ENCODE measurements around the gene SLC9B2. TPM values are rescaled to one million over a fixed set of nuclear protein-coding genes. Genes with fewer than 3 reads are reported as not detected.

The SLC9B2 gene
- polyA plus RNA-seq, 2 of the 4 experiments (the other 2 are of a cell fraction) = 7.3 to 9.2 TPM

DNA sequence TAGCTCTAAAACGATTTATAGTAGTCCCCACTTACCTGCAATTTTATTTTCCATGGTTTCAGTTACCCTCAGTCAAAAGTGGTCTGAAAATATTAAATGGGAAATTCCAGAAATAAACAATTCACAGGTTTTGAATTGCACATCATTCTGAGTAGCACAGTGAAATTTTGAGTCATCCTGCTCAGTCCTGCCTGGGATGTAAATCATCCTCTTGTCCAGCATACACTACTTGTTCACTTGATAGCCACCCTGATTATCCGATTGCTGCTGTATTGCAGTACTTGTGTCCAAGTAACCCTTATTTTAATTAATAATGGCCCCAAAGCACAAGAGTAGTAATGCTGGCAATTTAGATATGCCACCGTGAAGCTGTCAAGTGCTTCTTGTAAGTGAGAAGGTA is 46.6 kb upstream of the SLC9B2 start:
- ATAC-seq = no peak

DNA sequence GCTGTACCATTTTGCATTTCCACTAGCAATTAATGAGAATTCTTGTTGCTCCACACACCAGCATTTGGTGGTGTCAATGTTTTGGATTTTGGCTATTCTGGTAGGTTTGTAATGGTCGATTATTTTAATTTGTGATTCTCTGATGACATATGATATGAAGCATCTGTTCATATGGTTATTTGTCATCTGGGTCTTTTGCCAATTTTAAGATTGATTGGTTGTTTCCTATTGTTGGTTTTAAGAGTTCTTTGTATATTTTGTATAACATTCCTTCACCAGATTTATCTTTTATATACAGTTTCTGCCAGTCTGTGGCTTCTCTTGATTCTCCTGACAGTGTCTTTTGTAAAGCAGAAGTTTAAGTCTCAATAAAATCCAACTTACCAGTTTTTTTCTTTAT is 41.6 kb upstream of the SLC9B2 start:
- 86% methylated on average over 1 of the region's 1 CpG for WGBS (ENCODE audit: missing lambda C conversion rate)
- POLR2A ChIA-PET = no interaction called here
- Histone ChIP-seq H3K4me1 (no peaks in the 10 kb centered on the region), H3K4me2 (no peak overlapping the region), H3K9me3 (no peaks in the 10 kb centered on the region), H3K4me3 (no peak overlapping the region), H3K27ac (no peak overlapping the region)
- ATAC-seq = no peak
- FAIRE-seq = no peak
- no peak for TF ChIP-seq MAZ (IDR thresholded peaks at IDR 0.05; ENCODE audit: borderline replicate concordance, low read depth, low read length)
- no peak for TF ChIP-seq POLR2AphosphoS2 (conservative IDR thresholded peaks at IDR 0.05; ENCODE audit: low read length)
- TF ChIP-seq ZFP36 (IDR thresholded peaks at IDR 0.05; ENCODE audit: borderline replicate concordance, partially characterized antibody) = no peak
- TF ChIP-seq GATA3 (IDR thresholded peaks at IDR 0.05; ENCODE audit: borderline replicate concordance) = no peak
- no peak for TF ChIP-seq POLR2A (IDR thresholded peaks at IDR 0.05; ENCODE audit: low read length)
- TF ChIP-seq, protein P1, sequence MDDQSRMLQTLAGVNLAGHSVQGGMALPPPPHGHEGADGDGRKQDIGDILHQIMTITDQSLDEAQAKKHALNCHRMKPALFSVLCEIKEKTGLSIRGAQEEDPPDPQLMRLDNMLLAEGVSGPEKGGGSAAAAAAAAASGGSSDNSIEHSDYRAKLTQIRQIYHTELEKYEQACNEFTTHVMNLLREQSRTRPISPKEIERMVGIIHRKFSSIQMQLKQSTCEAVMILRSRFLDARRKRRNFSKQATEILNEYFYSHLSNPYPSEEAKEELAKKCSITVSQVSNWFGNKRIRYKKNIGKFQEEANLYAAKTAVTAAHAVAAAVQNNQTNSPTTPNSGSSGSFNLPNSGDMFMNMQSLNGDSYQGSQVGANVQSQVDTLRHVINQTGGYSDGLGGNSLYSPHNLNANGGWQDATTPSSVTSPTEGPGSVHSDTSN (IDR thresholded peaks at IDR 0.05) = no peak
- CTCF ChIA-PET = no interaction called here
- no peak for DNase-seq (ENCODE audit: low read depth in 1 of 2, low spot score in 1 of 2)

More for the DNA sequence above, 46.6 kb upstream of the SLC9B2 start:
- no peaks in the 10 kb centered on the region for H3K9me3 ChIP-seq
- H3K4me1 ChIP-seq = no peaks in the 10 kb centered on the region
- DNase-seq (ENCODE audit: low read depth in 1 of 2, low spot score in 1 of 2) (no peak), FAIRE-seq (no peak)
- H3K4me2 ChIP-seq = no peak overlapping the region
- 80% methylated on average over 3 of the region's 3 CpGs for WGBS (ENCODE audit: missing lambda C conversion rate)
- CTCF ChIA-PET = interaction anchor here (1.5 kb wide), 1 partner anchor 30 kb away, joined by 5 read pairs; no protein-coding TSS in a partner anchor
- POLR2A ChIA-PET = no interaction called here
- no peak for TF ChIP-seq PHF8 (IDR thresholded peaks at IDR 0.05; ENCODE audit: borderline replicate concordance, low read depth)
- TF ChIP-seq, protein P2, sequence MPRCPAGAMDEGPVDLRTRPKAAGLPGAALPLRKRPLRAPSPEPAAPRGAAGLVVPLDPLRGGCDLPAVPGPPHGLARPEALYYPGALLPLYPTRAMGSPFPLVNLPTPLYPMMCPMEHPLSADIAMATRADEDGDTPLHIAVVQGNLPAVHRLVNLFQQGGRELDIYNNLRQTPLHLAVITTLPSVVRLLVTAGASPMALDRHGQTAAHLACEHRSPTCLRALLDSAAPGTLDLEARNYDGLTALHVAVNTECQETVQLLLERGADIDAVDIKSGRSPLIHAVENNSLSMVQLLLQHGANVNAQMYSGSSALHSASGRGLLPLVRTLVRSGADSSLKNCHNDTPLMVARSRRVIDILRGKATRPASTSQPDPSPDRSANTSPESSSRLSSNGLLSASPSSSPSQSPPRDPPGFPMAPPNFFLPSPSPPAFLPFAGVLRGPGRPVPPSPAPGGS (IDR thresholded peaks at IDR 0.05) = no peak
- TF ChIP-seq CBX8 (IDR thresholded peaks at IDR 0.05) = no peak
- TF ChIP-seq SMC3 (IDR thresholded peaks at IDR 0.05) = no peak
- TF ChIP-seq TFCP2L1 (CRISPR knock-in tag; IDR thresholded peaks at IDR 0.05) = no peak
- H3K27ac ChIP-seq = no peak overlapping the region
- no peak overlapping the region for H3K4me3 ChIP-seq

DNA sequence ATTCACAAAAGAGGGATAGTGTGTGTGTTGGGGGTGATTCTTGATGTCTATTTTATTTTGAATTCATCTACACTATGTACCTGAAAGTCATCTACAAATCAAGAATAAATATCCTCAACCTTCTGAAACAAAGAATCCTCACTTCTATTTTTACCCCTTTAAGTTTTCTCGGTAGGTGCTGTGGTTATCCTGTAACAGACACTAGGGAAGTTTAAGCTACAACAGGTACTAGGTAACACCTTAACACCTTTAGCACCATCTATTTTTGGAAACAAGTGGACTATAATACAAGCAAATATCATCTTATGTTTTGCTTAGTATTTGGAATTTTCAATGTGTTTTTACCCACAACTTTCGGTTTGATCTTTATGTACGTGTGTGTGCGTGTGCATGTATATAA is 35.0 kb upstream of the SLC9B2 start:
- ChIA-PET CTCF (interaction anchor here (1.6 kb wide), 1 partner anchor 12 kb away, joined by 4 read pairs; the partner anchor contains the start of gene BDH2), POLR2A (no interaction called here)
- no peak for DNase-seq (ENCODE audit: low read depth in 1 of 2, low spot score in 1 of 2)

More for the DNA sequence above, 35.0 kb upstream of the SLC9B2 start:
- H3K4me2 ChIP-seq = no peak overlapping the region
- H3K27ac ChIP-seq = no peak overlapping the region
- no peaks in the 10 kb centered on the region for H3K4me1 ChIP-seq
- 93% methylated on average over 4 of the region's 4 CpGs for WGBS (ENCODE audit: missing lambda C conversion rate)
- no peak for TF ChIP-seq BHLHE40 (IDR thresholded peaks at IDR 0.05; ENCODE audit: low read depth, low read length)
- no peak for TF ChIP-seq CBX2 (IDR thresholded peaks at IDR 0.05; ENCODE audit: borderline replicate concordance, low read depth)
- no peak for TF ChIP-seq RFX5 (IDR thresholded peaks at IDR 0.05)
- TF ChIP-seq HEYL (CRISPR knock-in tag; IDR thresholded peaks at IDR 0.05) = no peak
- no peak for TF ChIP-seq TP53 (CRISPR knock-in tag; IDR thresholded peaks at IDR 0.05)
- TF ChIP-seq, protein P1 (IDR thresholded peaks at IDR 0.05) = no peak
- TF ChIP-seq EHMT2 (IDR thresholded peaks at IDR 0.05; ENCODE audit: low read depth) = no peak
- no peak for TF ChIP-seq MAFK (IDR thresholded peaks at IDR 0.05; ENCODE audit: partially characterized antibody)
- no peak for TF ChIP-seq NFE2L2 (conservative IDR thresholded peaks at IDR 0.05; ENCODE audit: low read length)
- TF ChIP-seq, protein P3, sequence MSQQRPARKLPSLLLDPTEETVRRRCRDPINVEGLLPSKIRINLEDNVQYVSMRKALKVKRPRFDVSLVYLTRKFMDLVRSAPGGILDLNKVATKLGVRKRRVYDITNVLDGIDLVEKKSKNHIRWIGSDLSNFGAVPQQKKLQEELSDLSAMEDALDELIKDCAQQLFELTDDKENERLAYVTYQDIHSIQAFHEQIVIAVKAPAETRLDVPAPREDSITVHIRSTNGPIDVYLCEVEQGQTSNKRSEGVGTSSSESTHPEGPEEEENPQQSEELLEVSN (IDR thresholded peaks at IDR 0.05; ENCODE audit: borderline replicate concordance, low read depth) = no peak
- no peak for TF ChIP-seq KDM5A (IDR thresholded peaks at IDR 0.05)
- TF ChIP-seq MAZ (IDR thresholded peaks at IDR 0.05; ENCODE audit: borderline replicate concordance, low read depth, low read length) = no peak
- TF ChIP-seq, protein P4, sequence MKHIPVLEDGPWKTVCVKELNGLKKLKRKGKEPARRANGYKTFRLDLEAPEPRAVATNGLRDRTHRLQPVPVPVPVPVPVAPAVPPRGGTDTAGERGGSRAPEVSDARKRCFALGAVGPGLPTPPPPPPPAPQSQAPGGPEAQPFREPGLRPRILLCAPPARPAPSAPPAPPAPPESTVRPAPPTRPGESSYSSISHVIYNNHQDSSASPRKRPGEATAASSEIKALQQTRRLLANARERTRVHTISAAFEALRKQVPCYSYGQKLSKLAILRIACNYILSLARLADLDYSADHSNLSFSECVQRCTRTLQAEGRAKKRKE (CRISPR knock-in tag; IDR thresholded peaks at IDR 0.05; ENCODE audit: low read depth) = no peak
- TF ChIP-seq JUN (IDR thresholded peaks at IDR 0.05) = no peak
- no peak for TF ChIP-seq FOSB (CRISPR knock-in tag; IDR thresholded peaks at IDR 0.05)
- TF ChIP-seq, protein P5, sequence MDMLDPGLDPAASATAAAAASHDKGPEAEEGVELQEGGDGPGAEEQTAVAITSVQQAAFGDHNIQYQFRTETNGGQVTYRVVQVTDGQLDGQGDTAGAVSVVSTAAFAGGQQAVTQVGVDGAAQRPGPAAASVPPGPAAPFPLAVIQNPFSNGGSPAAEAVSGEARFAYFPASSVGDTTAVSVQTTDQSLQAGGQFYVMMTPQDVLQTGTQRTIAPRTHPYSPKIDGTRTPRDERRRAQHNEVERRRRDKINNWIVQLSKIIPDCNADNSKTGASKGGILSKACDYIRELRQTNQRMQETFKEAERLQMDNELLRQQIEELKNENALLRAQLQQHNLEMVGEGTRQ (IDR thresholded peaks at IDR 0.05) = no peak
- TF ChIP-seq, protein P2 (IDR thresholded peaks at IDR 0.05) = no peak
- ATAC-seq (no peak), FAIRE-seq (no peak)
- H3K4me3 ChIP-seq = no peak overlapping the region
- H3K9me3 ChIP-seq = no peaks in the 10 kb centered on the region
